Gastrocnemius medialis (tissue), 4 donors: ENCODE results near the gene SIL1. TPM values are rescaled to one million over a fixed set of nuclear protein-coding genes. Genes with fewer than 3 reads are reported as not detected.
A peak's percentile ranks its signal among the peaks of the same experiment; 100 is the strongest.

Experiments used
- ATAC-seq, 2 donors: fragments of 150-250 bp; one replicate each; pipeline ENCODE4 v1.9.1; 2016
- DNase-seq, 2 donors: peaks; one replicate each; pipeline ENCODE4 v3.0.0-alpha.2; 2019
- H3K27ac ChIP-seq, 4 donors: fragments of 200-600 bp; sonication (generic); 1 replicate in 1 of 4; 2 replicates in 3 of 4; pipeline ENCODE4 v1.5.1; 2016 to 2018; ENCODE audit warnings: mild to moderate bottlenecking in 2 of 4, moderate library complexity in 1 of 4
- H3K27me3 ChIP-seq, 3 donors: fragments of 200-600 bp; sonication (generic) in 2 of 3; 1 replicate in 1 of 3; 2 replicates in 2 of 3; pipeline versions ENCODE4 v1.5.1 to v1.6.0; 2016 to 2019; ENCODE audit warnings: mild to moderate bottlenecking in 1 of 3, moderate library complexity in 1 of 3
- H3K36me3 ChIP-seq, 2 donors: fragments of 200-600 bp; sonication (generic) in 1 of 2; one replicate each; pipeline ENCODE4 v1.5.1; 2017 to 2018
- H3K4me1 ChIP-seq, 2 donors: fragments of 200-600 bp; sonication (generic) in 1 of 2; one replicate each; pipeline ENCODE4 v1.5.1; 2016 to 2017; ENCODE audit warnings: mild to moderate bottlenecking in 2 of 2
- H3K4me3 ChIP-seq, 4 donors: fragments of 200-600 bp; sonication (generic) in 3 of 4; 1 replicate in 1 of 4; 2 replicates in 3 of 4; pipeline ENCODE4 v1.5.1; 2016 to 2019; ENCODE audit warnings: mild to moderate bottlenecking in 2 of 4
- H3K9me3 ChIP-seq, 3 donors: fragments of 200-600 bp; sonication (generic) in 2 of 3; 1 replicate in 1 of 3; 2 replicates in 2 of 3; pipeline ENCODE4 v1.5.1; 2016 to 2019
- POLR2A ChIP-seq, 2 donors: fragments of 450-650 bp; IDR thresholded peaks; one replicate each; pipeline ENCODE4 v1.6.1; 2017; ENCODE audit warnings: antibody characterized with exemption in 2 of 2, mild to moderate bottlenecking in 2 of 2, moderate library complexity in 2 of 2
- in situ Hi-C, 4 donors: fragments of 200-750 bp; cut with MboI; loops; one replicate each; pipeline versions ENCODE4 v1.15.0 to v1.8.0; 2017; ENCODE audit warnings: low sequenced_read_pairs in 4 of 4
- intact Hi-C: fragments of 100-400 bp; cut with DNase I; formaldehyde crosslinking; loops from one replicate; pipeline ENCODE4 v1.15.1; 2023; ENCODE audit warnings: low total_unique reads
- total RNA-seq, 4 donors: library from RNA; depleted of rRNA; stranded (reverse); fragments of >200 nt; gene quantifications; one replicate each; pipeline versions ENCODE4 v1.1.0 to v1.2.3, GENCODE V29; 2016
- TF ChIP-seq, protein P1 (sequence below), 5 experiments: fragments of 450-650 bp in 3 of 5; fragments of 200-600 bp in 2 of 5; sonication (generic) in 2 of 5; IDR thresholded peaks in 4 of 5; conservative IDR thresholded peaks in 1 of 5; 1 replicate in 4 of 5; 2 replicates in 1 of 5; pipeline ENCODE4 v1.5.1; 2016 to 2019; ENCODE audit warnings: antibody characterized with exemption in 5 of 5, mild to moderate bottlenecking in 3 of 5, moderate library complexity in 3 of 5

SIL1 gene
- total RNA-seq, 4 donors from 2014 or later = 36.6 to 52.6 (median 48.2) TPM

DNA sequence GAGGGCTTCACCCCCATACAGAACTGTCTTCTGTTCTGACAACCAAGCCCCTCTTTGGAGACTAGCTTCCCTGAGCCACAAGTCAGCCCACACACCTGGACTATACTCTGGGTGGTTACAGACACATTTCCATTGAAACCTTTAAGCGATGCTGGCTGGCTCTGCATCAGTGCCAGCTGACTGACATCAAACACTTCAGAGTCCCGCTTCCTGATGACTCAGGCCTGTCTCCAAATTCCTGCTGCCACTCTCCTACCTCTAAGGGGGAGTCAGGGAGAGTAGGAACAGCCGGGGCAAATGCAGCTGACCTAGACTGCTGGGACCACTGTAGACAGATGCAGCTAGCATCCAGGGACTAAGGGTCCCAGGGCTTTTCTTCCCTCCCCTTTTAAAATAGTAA is 59.4 kb downstream of the SIL1 start:
- H3K27ac ChIP-seq = peak overlapping the region; percentile 75 to 85 (median 83)
- H3K4me1 ChIP-seq = peaks cover 65 to 75% of the 10 kb centered on the region in 2 donors
- no peaks in the 10 kb centered on the region for H3K9me3 ChIP-seq
- TF ChIP-seq, protein P1, sequence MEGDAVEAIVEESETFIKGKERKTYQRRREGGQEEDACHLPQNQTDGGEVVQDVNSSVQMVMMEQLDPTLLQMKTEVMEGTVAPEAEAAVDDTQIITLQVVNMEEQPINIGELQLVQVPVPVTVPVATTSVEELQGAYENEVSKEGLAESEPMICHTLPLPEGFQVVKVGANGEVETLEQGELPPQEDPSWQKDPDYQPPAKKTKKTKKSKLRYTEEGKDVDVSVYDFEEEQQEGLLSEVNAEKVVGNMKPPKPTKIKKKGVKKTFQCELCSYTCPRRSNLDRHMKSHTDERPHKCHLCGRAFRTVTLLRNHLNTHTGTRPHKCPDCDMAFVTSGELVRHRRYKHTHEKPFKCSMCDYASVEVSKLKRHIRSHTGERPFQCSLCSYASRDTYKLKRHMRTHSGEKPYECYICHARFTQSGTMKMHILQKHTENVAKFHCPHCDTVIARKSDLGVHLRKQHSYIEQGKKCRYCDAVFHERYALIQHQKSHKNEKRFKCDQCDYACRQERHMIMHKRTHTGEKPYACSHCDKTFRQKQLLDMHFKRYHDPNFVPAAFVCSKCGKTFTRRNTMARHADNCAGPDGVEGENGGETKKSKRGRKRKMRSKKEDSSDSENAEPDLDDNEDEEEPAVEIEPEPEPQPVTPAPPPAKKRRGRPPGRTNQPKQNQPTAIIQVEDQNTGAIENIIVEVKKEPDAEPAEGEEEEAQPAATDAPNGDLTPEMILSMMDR (IDR thresholded peaks at IDR 0.05 in 4 of 5, conservative IDR thresholded peaks at IDR 0.05 in 1 of 5) = no peak
- TF ChIP-seq POLR2A (IDR thresholded peaks at IDR 0.05) = no peak
- H3K27me3 ChIP-seq = no peaks in the 10 kb centered on the region
- no peaks in the 10 kb centered on the region for H3K36me3 ChIP-seq
- H3K4me3 ChIP-seq = no peak overlapping the region
- in situ Hi-C loops = no loop called here
- peak; percentile 59 to 80 for DNase-seq
- peak; percentile 81 to 85 for ATAC-seq
- intact Hi-C loops = loop anchor here (2.0 kb wide), 2 partner anchors 38 to 60 kb away; partner anchors contain the start of gene SIL1

DNA sequence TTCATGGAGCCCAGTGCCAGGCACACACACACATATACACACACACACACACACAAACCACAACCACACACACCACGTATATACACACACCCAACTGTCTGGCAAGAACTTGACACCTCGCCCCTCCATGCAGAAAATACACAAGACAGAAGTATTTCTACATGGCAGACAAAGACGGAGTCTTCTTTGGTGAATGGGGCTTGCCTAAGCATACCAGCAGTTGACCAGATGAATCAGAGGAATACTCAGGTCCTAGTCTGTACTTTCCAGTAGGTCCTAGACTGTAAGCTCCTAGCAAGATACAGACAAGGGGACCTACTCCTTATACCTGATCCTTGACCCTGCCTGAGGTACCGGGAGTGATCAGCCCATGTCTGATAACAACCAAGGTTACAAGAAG is 60.1 kb downstream of the SIL1 start:
- in situ Hi-C loops = no loop called here
- Histone ChIP-seq H3K36me3 (no peaks in the 10 kb centered on the region), H3K9me3 (no peaks in the 10 kb centered on the region), H3K4me3 (no peak overlapping the region), H3K27me3 (no peaks in the 10 kb centered on the region), H3K27ac (peak overlapping the region; percentile 75 to 85 (median 83)), H3K4me1 (peaks cover 69 to 82% of the 10 kb centered on the region in 2 donors)
- intact Hi-C loops = loop anchor here (2.0 kb wide), 2 partner anchors 39 to 61 kb away; partner anchors contain the start of gene SIL1
- ATAC-seq (peak in 1 of 2 donors; percentile 36), DNase-seq (no peak)
- TF ChIP-seq POLR2A (IDR thresholded peaks at IDR 0.05) = no peak
- TF ChIP-seq, protein P1 (IDR thresholded peaks at IDR 0.05 in 4 of 5, conservative IDR thresholded peaks at IDR 0.05 in 1 of 5) = no peak

DNA sequence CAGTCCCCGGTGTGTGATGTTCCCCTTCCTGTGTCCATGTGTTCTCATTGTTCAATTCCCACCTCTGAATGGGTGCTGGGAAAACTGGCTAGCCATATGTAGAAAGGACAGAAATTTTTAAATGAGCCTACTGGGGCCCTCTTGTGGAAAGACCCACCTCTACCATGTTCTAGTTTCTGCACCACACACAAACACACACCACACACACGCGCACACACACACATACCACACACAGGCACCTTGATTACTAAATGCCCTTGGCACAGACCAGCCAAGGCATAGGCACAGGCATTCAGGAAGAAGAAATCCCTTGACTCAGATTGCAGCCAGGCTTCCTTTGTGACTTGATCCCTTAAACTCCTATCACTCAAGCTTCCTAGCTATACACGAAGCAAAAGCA is 60.5 kb downstream of the SIL1 start:
- peak overlapping the region; percentile 75 to 85 (median 83) for H3K27ac ChIP-seq
- DNase-seq (peak; percentile 62 to 68), ATAC-seq (peak; percentile 55 to 67)
- no peaks in the 10 kb centered on the region for H3K27me3 ChIP-seq
- peaks cover 73 to 84% of the 10 kb centered on the region in 2 donors for H3K4me1 ChIP-seq
- intact Hi-C loops (loop anchor here (2.0 kb wide), 2 partner anchors 39 to 61 kb away; partner anchors contain the start of gene SIL1), in situ Hi-C loops (no loop called here)
- H3K9me3 ChIP-seq = no peaks in the 10 kb centered on the region
- no peaks in the 10 kb centered on the region for H3K36me3 ChIP-seq
- TF ChIP-seq, protein P1 (IDR thresholded peaks at IDR 0.05 in 4 of 5, conservative IDR thresholded peaks at IDR 0.05 in 1 of 5) = peak in 2 of 5 experiments; percentile 31 to 34
- no peak for TF ChIP-seq POLR2A (IDR thresholded peaks at IDR 0.05)
- H3K4me3 ChIP-seq = no peak overlapping the region

DNA sequence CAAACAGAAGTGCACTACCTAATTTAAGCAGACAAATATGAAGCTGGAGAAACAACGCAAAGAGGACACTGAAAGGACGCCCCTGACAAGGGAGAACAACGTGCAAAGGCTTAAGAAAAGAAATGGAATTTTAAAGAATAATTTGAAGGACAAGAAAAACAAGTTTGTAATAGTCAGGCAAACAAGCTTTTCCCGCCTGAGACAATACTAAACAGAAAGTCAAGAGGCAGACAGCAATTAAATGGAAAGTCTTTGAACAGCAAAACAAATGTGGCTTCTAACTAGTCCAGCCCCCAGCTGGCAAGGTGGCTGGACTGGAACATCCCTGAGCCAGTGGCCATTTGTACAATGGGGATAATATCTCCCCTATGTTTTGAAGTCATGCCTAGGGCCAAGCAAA is 63.3 kb downstream of the SIL1 start:
- H3K4me1 ChIP-seq = peaks cover 76 to 84% of the 10 kb centered on the region in 2 donors

More for the DNA sequence above, 63.3 kb downstream of the SIL1 start:
- intact Hi-C loops (loop anchor here (5.0 kb wide), 1 partner anchor 137 kb away; no protein-coding TSS in a partner anchor), in situ Hi-C loops (no loop called here)
- TF ChIP-seq, protein P1 (IDR thresholded peaks at IDR 0.05 in 4 of 5, conservative IDR thresholded peaks at IDR 0.05 in 1 of 5) = no peak
- TF ChIP-seq POLR2A (IDR thresholded peaks at IDR 0.05) = no peak
- Histone ChIP-seq H3K27ac (no peak overlapping the region), H3K4me3 (no peak overlapping the region), H3K27me3 (no peaks in the 10 kb centered on the region), H3K36me3 (no peaks in the 10 kb centered on the region), H3K9me3 (no peaks in the 10 kb centered on the region)
- ATAC-seq (no peak), DNase-seq (no peak)
